ENCODE measurements around the gene CD33. TPM values are rescaled to one million over a fixed set of nuclear protein-coding genes. Genes with fewer than 3 reads are reported as not detected.

The CD33 gene
- total and polyA plus RNA-seq, 2 donors (not counting 1 experiment from before 2014, with no cell fraction given): not detected

GRCh38 chr19:51181913-51182419 is 42.9 kb upstream of the CD33 start:
- Histone ChIP-seq H3K36me3 (ENCODE audit: control insufficient read depth, insufficient read depth, low read length) (no peaks in the 10 kb centered on the region), H3K79me2 (ENCODE audit: control insufficient read depth, insufficient read depth, low read length) (no peaks in the 10 kb centered on the region), H4K20me1 (ENCODE audit: control insufficient read depth, extremely low read depth, insufficient read depth, low read length) (no peaks in the 10 kb centered on the region), H2AFZ (ENCODE audit: low read length) (no peak overlapping the region), H3K27ac (ENCODE audit: insufficient read depth, low read length) (no peak overlapping the region), H3K27me3 (ENCODE audit: control insufficient read depth, insufficient read depth, low read length) (no peaks in the 10 kb centered on the region), H3K9ac (ENCODE audit: insufficient read depth, low read length) (no peak overlapping the region), H3K4me1 (ENCODE audit: control insufficient read depth, extremely low read depth, insufficient read depth, low read length) (no peaks in the 10 kb centered on the region), H3K4me2 (ENCODE audit: extremely low read depth, insufficient read depth, low read length) (no peak overlapping the region), H3K9me3 (ENCODE audit: control insufficient read depth, insufficient read depth, low read depth, low read length) (no peaks in the 10 kb centered on the region), H3K4me3 (replicated peaks in 1 of 4; ENCODE audit: control extremely low read depth in 1 of 4, insufficient read depth in 1 of 4, low read depth in 3 of 4, low read length in 4 of 4) (no peak overlapping the region)
- TF ChIP-seq CTCF (conservative IDR thresholded peaks at IDR 0.05 in 1 of 2, IDR thresholded peaks at IDR 0.05 in 1 of 2; ENCODE audit: low read depth in 1 of 2, low read length in 2 of 2) (no peak), EZH2 (IDR thresholded peaks at IDR 0.05; ENCODE audit: low read length, missing control alignments) (no peak)
- no peak for DNase-seq (ENCODE audit: low read depth in 2 of 2)

- no peaks in the 10 kb centered on the region for H3K4me1 ChIP-seq (ENCODE audit: control insufficient read depth, extremely low read depth, insufficient read depth, low read length)
- no peak overlapping the region for H2AFZ ChIP-seq (ENCODE audit: low read length)
- no peak overlapping the region for H3K4me3 ChIP-seq (replicated peaks in 1 of 4; ENCODE audit: control extremely low read depth in 1 of 4, insufficient read depth in 1 of 4, low read depth in 3 of 4, low read length in 4 of 4)
- no peaks in the 10 kb centered on the region for H3K9me3 ChIP-seq (ENCODE audit: control insufficient read depth, insufficient read depth, low read depth, low read length)
- no peak overlapping the region for H3K27ac ChIP-seq (ENCODE audit: insufficient read depth, low read length)
- H3K27me3 ChIP-seq (ENCODE audit: control insufficient read depth, insufficient read depth, low read length): no peaks in the 10 kb centered on the region
- H3K79me2 ChIP-seq (ENCODE audit: control insufficient read depth, insufficient read depth, low read length): no peaks in the 10 kb centered on the region
- no peak for DNase-seq (ENCODE audit: low read depth in 2 of 2)
- no peak overlapping the region for H3K4me2 ChIP-seq (ENCODE audit: extremely low read depth, insufficient read depth, low read length)
- no peaks in the 10 kb centered on the region for H4K20me1 ChIP-seq (ENCODE audit: control insufficient read depth, extremely low read depth, insufficient read depth, low read length)
- H3K9ac ChIP-seq (ENCODE audit: insufficient read depth, low read length): no peak overlapping the region
- no peaks in the 10 kb centered on the region for H3K36me3 ChIP-seq (ENCODE audit: control insufficient read depth, insufficient read depth, low read length)
- TF ChIP-seq CTCF (conservative IDR thresholded peaks at IDR 0.05 in 1 of 2, IDR thresholded peaks at IDR 0.05 in 1 of 2; ENCODE audit: low read depth in 1 of 2, low read length in 2 of 2) (no peak), EZH2 (IDR thresholded peaks at IDR 0.05; ENCODE audit: low read length, missing control alignments) (no peak)
Measured at GRCh38 chr19:51183629-51184028, 41.3 kb upstream of the CD33 start.

GRCh38 chr19:51185069-51185867 is 39.6 kb upstream of the CD33 start:
- Histone ChIP-seq H3K36me3 (ENCODE audit: control insufficient read depth, insufficient read depth, low read length) (no peaks in the 10 kb centered on the region), H3K9ac (ENCODE audit: insufficient read depth, low read length) (no peak overlapping the region), H3K4me2 (ENCODE audit: extremely low read depth, insufficient read depth, low read length) (no peak overlapping the region), H3K27ac (ENCODE audit: insufficient read depth, low read length) (no peak overlapping the region), H3K79me2 (ENCODE audit: control insufficient read depth, insufficient read depth, low read length) (no peaks in the 10 kb centered on the region), H3K9me3 (ENCODE audit: control insufficient read depth, insufficient read depth, low read depth, low read length) (no peaks in the 10 kb centered on the region), H3K4me1 (ENCODE audit: control insufficient read depth, extremely low read depth, insufficient read depth, low read length) (no peaks in the 10 kb centered on the region), H3K4me3 (replicated peaks in 1 of 4; ENCODE audit: control extremely low read depth in 1 of 4, insufficient read depth in 1 of 4, low read depth in 3 of 4, low read length in 4 of 4) (no peak overlapping the region), H3K27me3 (ENCODE audit: control insufficient read depth, insufficient read depth, low read length) (no peaks in the 10 kb centered on the region), H4K20me1 (ENCODE audit: control insufficient read depth, extremely low read depth, insufficient read depth, low read length) (no peaks in the 10 kb centered on the region), H2AFZ (ENCODE audit: low read length) (no peak overlapping the region)
- TF ChIP-seq EZH2 (IDR thresholded peaks at IDR 0.05; ENCODE audit: low read length, missing control alignments) (no peak), CTCF (conservative IDR thresholded peaks at IDR 0.05 in 1 of 2, IDR thresholded peaks at IDR 0.05 in 1 of 2; ENCODE audit: low read depth in 1 of 2, low read length in 2 of 2) (no peak)
- DNase-seq (ENCODE audit: low read depth in 2 of 2): no peak

Measured in fibroblast of lung (primary cell).